B cell (primary cell): ENCODE data around the gene NASP. TPM values are rescaled to one million over a fixed set of nuclear protein-coding genes. Genes with fewer than 3 reads are reported as not detected.
A peak's percentile ranks its signal among the peaks of the same experiment; 100 is the strongest.

Experiments used
- ATAC-seq: fragments of 200-7000 bp; cut with Tn5 transposase; one replicate; pipeline ENCODE4 v1.10.0; 2021; ENCODE audit warnings: low read depth, mild to moderate bottlenecking, moderate number of reproducible peaks, moderate library complexity
- CTCF ChIA-PET: fragments of 350-600 bp; sonication (Branson Sonifier 250); formaldehyde crosslinking; loops from one replicate; lab custom pipeline; 2021; ENCODE audit warnings: antibody characterized with exemption, inconsistent platforms; lab: Charles Lee
- POLR2A ChIA-PET: fragments of 350-600 bp; sonication (Branson Sonifier 250); formaldehyde crosslinking; loops from one replicate; lab custom pipeline; 2021; ENCODE audit warnings: antibody characterized with exemption; lab: Charles Lee
- DNase-seq: peaks from one replicate; pipeline ENCODE4 v3.0.0; 2013
- H2AFZ ChIP-seq: 2 replicates; pipeline ENCODE4 v1.6.1; 2012; ENCODE audit warnings: mild to moderate bottlenecking, low read depth, low read length; ENCODE audit not compliant: insufficient read depth, poor library complexity, severe bottlenecking
- H3K27ac ChIP-seq, 2 donors: 1 replicate in 1 of 2; 2 replicates in 1 of 2; pipeline ENCODE4 v1.5.1; 2012 to 2013; ENCODE audit warnings: low read length in 2 of 2, mild to moderate bottlenecking in 2 of 2, moderate library complexity in 1 of 2
- H3K27me3 ChIP-seq, 4 experiments: fragments of 200-600 bp in 1 of 4; sonication (generic) in 1 of 4; replicated peaks in 1 of 4; 1 replicate in 2 of 4; 2 replicates in 2 of 4; pipeline versions ENCODE4 v1.6.1 to v1.7.0; 2013 to 2016; ENCODE audit warnings: low read length in 3 of 4, mild to moderate bottlenecking in 2 of 4, mixed read lengths in 1 of 4, moderate library complexity in 1 of 4; ENCODE audit not compliant: insufficient read depth in 4 of 4, control insufficient read depth in 3 of 4; ENCODE audit errors: control extremely low read depth in 1 of 4
- H3K36me3 ChIP-seq, 2 experiments: replicated peaks in 1 of 2; 1 replicate in 1 of 2; 2 replicates in 1 of 2; pipeline versions ENCODE4 v1.6.1 to v1.7.1; 2013; ENCODE audit warnings: low read length in 1 of 2; ENCODE audit not compliant: insufficient read depth in 2 of 2, control insufficient read depth in 1 of 2; ENCODE audit errors: control extremely low read depth in 1 of 2, extremely low read depth in 1 of 2
- H3K4me1 ChIP-seq, 2 donors: fragments of 200-600 bp in 1 of 2; sonication (generic) in 1 of 2; 1 replicate in 1 of 2; 2 replicates in 1 of 2; pipeline versions ENCODE4 v1.5.1 to v1.6.1; 2013 to 2017; ENCODE audit warnings: low read length in 2 of 2; ENCODE audit not compliant: control insufficient read depth in 2 of 2, insufficient read depth in 2 of 2
- H3K4me2 ChIP-seq: replicated peaks from 2 replicates; pipeline ENCODE3; 2012; ENCODE audit warnings: mild to moderate bottlenecking, low read depth, low read length; ENCODE audit not compliant: poor library complexity, severe bottlenecking
- H3K4me3 ChIP-seq, 5 experiments: fragments of 200-600 bp in 1 of 5; sonication (generic) in 1 of 5; 1 replicate in 3 of 5; 2 replicates in 2 of 5; pipeline versions ENCODE4 v1.5.1 to v1.7.0; 2011 to 2016; ENCODE audit warnings: low read length in 4 of 5, mild to moderate bottlenecking in 4 of 5, low read depth in 2 of 5, control low read depth in 1 of 5, moderate library complexity in 1 of 5; ENCODE audit not compliant: insufficient read depth in 1 of 5; ENCODE audit errors: control extremely low read depth in 1 of 5, extremely low read depth in 1 of 5
- H3K79me2 ChIP-seq: fragments of 200-600 bp; sonication (generic); one replicate; pipeline ENCODE4 v1.6.0; 2016; ENCODE audit warnings: low read length; ENCODE audit not compliant: control insufficient read depth, insufficient read depth
- H3K9ac ChIP-seq: fragments of 200-600 bp; sonication (generic); 2 replicates; pipeline ENCODE4 v1.6.1; 2017; ENCODE audit warnings: mild to moderate bottlenecking, low read length, moderate library complexity
- H3K9me3 ChIP-seq, 3 donors: one replicate each; pipeline versions ENCODE4 v1.6.1 to v1.7.1; 2013; ENCODE audit warnings: low read length in 2 of 3; ENCODE audit not compliant: control insufficient read depth in 2 of 3, insufficient read depth in 1 of 3; ENCODE audit errors: control extremely low read depth in 1 of 3
- H4K20me1 ChIP-seq: 2 replicates; pipeline ENCODE4 v1.6.0; 2012; ENCODE audit warnings: mild to moderate bottlenecking, low read length; ENCODE audit not compliant: insufficient read depth, control insufficient read depth, poor library complexity, severe bottlenecking
- H3K27ac Mint-ChIP-seq: one replicate; pipeline ENCODE4 v1.8.0; 2021; ENCODE audit warnings: mixed read lengths
- H3K27me3 Mint-ChIP-seq: one replicate; pipeline ENCODE4 v1.8.0; 2021; ENCODE audit warnings: mixed read lengths
- H3K4me1 Mint-ChIP-seq: one replicate; pipeline ENCODE4 v1.8.0; 2021; ENCODE audit warnings: mixed read lengths
- H3K4me3 Mint-ChIP-seq: one replicate; pipeline ENCODE4 v1.8.0; 2021; ENCODE audit warnings: mixed read lengths
- H3K9me3 Mint-ChIP-seq: one replicate; pipeline ENCODE4 v1.8.0; 2022; ENCODE audit warnings: mixed read lengths; ENCODE audit not compliant: insufficient read depth
- EZH2 ChIP-seq: IDR thresholded peaks from 2 replicates; pipeline ENCODE4 v1.6.1; 2012; ENCODE audit warnings: borderline replicate concordance, low read depth, mild to moderate bottlenecking, moderate library complexity, low read length; ENCODE audit not compliant: insufficient read depth, poor library complexity, severe bottlenecking
- WGBS: methylation state at CpG from one replicate; pipeline ENCODE4 v1.1.5; 2013; ENCODE audit warnings: missing lambda C conversion rate; ENCODE audit not compliant: insufficient coverage; 5-methylcytosine and 5-hydroxymethylcytosine counted together
- intact Hi-C: fragments of 100-400 bp; cut with micrococcal nuclease; formaldehyde crosslinking; loops from one replicate; pipeline ENCODE4 v1.10.0; 2022
- polyA minus RNA-seq: library from RNA; depleted of rRNA, polyadenylated mRNA; stranded (reverse); fragments of >200 nt; gene quantifications from 2 replicates; pipeline ENCODE4 v1.2.3, GENCODE V29; 2012
- polyA plus RNA-seq: library from polyadenylated mRNA; depleted of rRNA; stranded (reverse); fragments of >200 nt; gene quantifications from 2 replicates; pipeline ENCODE4 v1.2.3, GENCODE V29; 2012
- total RNA-seq, 2 donors: library from RNA; stranded (reverse); fragments of 120-200 nt in 1 of 2; gene quantifications; 1 replicate in 1 of 2; 2 replicates in 1 of 2; pipeline versions ENCODE4 v1.2.3 to v1.2.4, GENCODE V29; 2013 to 2022
- TF ChIP-seq, protein P1 (sequence below): fragments of 200-600 bp; IDR thresholded peaks from one replicate; pipeline ENCODE4 v1.8.0; 2022; ENCODE audit warnings: antibody characterized with exemption, mild to moderate bottlenecking

The NASP gene, protein sequence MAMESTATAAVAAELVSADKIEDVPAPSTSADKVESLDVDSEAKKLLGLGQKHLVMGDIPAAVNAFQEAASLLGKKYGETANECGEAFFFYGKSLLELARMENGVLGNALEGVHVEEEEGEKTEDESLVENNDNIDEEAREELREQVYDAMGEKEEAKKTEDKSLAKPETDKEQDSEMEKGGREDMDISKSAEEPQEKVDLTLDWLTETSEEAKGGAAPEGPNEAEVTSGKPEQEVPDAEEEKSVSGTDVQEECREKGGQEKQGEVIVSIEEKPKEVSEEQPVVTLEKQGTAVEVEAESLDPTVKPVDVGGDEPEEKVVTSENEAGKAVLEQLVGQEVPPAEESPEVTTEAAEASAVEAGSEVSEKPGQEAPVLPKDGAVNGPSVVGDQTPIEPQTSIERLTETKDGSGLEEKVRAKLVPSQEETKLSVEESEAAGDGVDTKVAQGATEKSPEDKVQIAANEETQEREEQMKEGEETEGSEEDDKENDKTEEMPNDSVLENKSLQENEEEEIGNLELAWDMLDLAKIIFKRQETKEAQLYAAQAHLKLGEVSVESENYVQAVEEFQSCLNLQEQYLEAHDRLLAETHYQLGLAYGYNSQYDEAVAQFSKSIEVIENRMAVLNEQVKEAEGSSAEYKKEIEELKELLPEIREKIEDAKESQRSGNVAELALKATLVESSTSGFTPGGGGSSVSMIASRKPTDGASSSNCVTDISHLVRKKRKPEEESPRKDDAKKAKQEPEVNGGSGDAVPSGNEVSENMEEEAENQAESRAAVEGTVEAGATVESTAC
- total RNA-seq = 151 and 164 TPM in 2 replicates
- 105 TPM for total RNA-seq (2013)
- polyA plus RNA-seq = 61.0 and 99.5 TPM in 2 replicates
- polyA minus RNA-seq = 63.0 and 78.6 TPM in 2 replicates

DNA sequence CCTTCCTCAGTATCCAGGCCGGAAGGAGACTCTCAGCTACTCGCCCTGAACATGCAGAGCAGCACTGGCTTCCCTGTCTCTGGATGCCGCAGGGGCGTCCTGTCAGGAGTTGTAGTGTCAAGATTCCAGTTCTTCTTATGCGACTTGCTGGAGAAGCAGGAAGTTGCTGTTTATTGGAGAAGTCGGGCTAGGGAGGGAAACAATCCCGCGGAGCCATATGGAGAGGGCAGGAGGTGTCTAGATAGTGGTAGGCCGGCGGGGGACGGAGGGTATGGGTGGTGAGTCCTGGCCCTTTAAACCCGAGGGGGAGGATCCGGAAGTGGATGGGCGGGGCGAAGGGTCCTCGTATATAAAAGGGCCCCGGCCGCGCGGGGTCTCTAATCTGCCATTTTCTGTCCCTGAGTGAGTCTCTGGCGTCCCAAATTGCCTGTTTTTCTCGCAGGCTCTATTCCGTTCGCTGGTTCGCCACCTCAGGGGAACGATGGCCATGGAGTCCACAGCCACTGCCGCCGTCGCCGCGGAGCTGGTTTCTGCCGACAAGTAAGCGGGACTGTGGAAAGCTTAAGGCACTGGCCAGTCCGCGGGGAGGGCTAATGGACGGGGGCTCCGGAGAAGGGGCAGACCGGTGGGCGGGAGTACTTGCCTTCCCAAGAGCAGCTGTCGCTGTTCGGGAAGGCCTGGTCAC is at the start of gene NASP:
TSS of gene NASP (plus strand) at position 376 of the 685 bp plus-strand sequence. CDS start at position 482, 106 bp downstream.
- Mint-ChIP-seq H3K4me3 (peak within 1 kb of the TSS; percentile 99), H3K4me1 (peaks cover 44% of the 10 kb centered on the region), H3K27me3 (no peaks in the 10 kb centered on the region), H3K27ac (peak within 1 kb of the TSS; percentile 97), H3K9me3 (no peaks in the 10 kb centered on the region)
- ChIA-PET POLR2A (interaction anchor here (0.9 to 4.1 kb wide), 9 partner anchors 17 to 719 kb away, joined by 3 to 31 read pairs (median 8); partner anchors contain the start of genes AKR1A1, GPBP1L1, LRRC41 and MUTYH), CTCF (interaction anchor here (0.8 to 6.9 kb wide), 8 partner anchors 14 to 570 kb away, joined by 3 to 57 read pairs (median 7); partner anchors contain the start of gene AKR1A1)
- peaks cover 0 to 10% (median 0%) of the 10 kb centered on the region in 3 donors for H3K9me3 ChIP-seq
- H3K4me1 ChIP-seq = peaks cover 40 to 49% of the 10 kb centered on the region in 2 donors
- H3K4me2 ChIP-seq = peak within 1 kb of the TSS; percentile 89
- H3K27me3 ChIP-seq = no peaks in the 10 kb centered on the region
- peak; percentile 59 for ATAC-seq
- H3K4me3 ChIP-seq = peak within 1 kb of the TSS; percentile 91 to 100 (median 97)
- intact Hi-C loops = loop anchor here (1.0 to 5.0 kb wide), 12 partner anchors 34 to 871 kb away; partner anchors contain the start of genes AKR1A1, CCDC163, EIF2B3 and IPP
- WGBS = 0% methylated on average over 40 of the region's 41 CpGs
- no peaks in the 10 kb centered on the region for H3K36me3 ChIP-seq
- H3K27ac ChIP-seq = peak within 1 kb of the TSS; percentile 80 to 82
- H3K79me2 ChIP-seq = peaks cover 46% of the 10 kb centered on the region
- DNase-seq = peak; percentile 95
- H2AFZ ChIP-seq = peak within 1 kb of the TSS; percentile 94
- H4K20me1 ChIP-seq = peaks cover 37% of the 10 kb centered on the region
- peak within 1 kb of the TSS; percentile 92 for H3K9ac ChIP-seq
- TF ChIP-seq, protein P1, sequence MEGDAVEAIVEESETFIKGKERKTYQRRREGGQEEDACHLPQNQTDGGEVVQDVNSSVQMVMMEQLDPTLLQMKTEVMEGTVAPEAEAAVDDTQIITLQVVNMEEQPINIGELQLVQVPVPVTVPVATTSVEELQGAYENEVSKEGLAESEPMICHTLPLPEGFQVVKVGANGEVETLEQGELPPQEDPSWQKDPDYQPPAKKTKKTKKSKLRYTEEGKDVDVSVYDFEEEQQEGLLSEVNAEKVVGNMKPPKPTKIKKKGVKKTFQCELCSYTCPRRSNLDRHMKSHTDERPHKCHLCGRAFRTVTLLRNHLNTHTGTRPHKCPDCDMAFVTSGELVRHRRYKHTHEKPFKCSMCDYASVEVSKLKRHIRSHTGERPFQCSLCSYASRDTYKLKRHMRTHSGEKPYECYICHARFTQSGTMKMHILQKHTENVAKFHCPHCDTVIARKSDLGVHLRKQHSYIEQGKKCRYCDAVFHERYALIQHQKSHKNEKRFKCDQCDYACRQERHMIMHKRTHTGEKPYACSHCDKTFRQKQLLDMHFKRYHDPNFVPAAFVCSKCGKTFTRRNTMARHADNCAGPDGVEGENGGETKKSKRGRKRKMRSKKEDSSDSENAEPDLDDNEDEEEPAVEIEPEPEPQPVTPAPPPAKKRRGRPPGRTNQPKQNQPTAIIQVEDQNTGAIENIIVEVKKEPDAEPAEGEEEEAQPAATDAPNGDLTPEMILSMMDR = no peak
- no peak for TF ChIP-seq EZH2
